GM04504 (cell line): Measurements from ENCODE around the gene MCRS1.
A peak's percentile ranks its signal among the peaks of the same experiment; 100 is the strongest.
"Not testable (repeated sequence)": the region's sequence is repeated elsewhere in the genome, so short reads cannot be mapped to it uniquely, and the experiment has no call there.

ENCODE experiments used
- DNase-seq: peaks from one replicate; pipeline ENCODE4 v3.0.0-alpha.2; 2012; ENCODE audit warnings: low read depth

MCRS1 gene

GRCh38 chr12:49518914-49519573 is 48.9 kb downstream of the MCRS1 start:
- no peak for DNase-seq

GRCh38 chr12:49515266-49515665 is 52.7 kb downstream of the MCRS1 start:
- peak; percentile 21 for DNase-seq

GRCh38 chr12:49512546-49512945 is 55.4 kb downstream of the MCRS1 start:
- DNase-seq: no peak

- no peak for DNase-seq
Measured at GRCh38 chr12:49511410-49511809, 56.5 kb downstream of the MCRS1 start.

GRCh38 chr12:49509681-49510080 is 58.3 kb downstream of the MCRS1 start:
- not testable (repeated sequence) for DNase-seq
